Activated T-helper 2 cell treated with anti-CD3 and anti-CD28 coated beads, Interferon-gamma antibody, Interleukin-2, Interleukin-4, amounts not matched to agents 10 μg/mL and 5 μg/mL and 100 μg/mL, durations not matched to agents 14 hours and 24 hours and 36 hours (primary cell): ENCODE data around the gene KRTAP5-6. TPM values are rescaled to one million over a fixed set of nuclear protein-coding genes. Genes with fewer than 3 reads are reported as not detected.

ENCODE experiments used
- DNase-seq: peaks from one replicate; pipeline ENCODE4 v3.0.0; 2021; ENCODE audit warnings: low spot score
- H3K27ac Mint-ChIP-seq: one replicate; pipeline ENCODE4 v1.8.0; 2021; ENCODE audit warnings: mixed read lengths
- H3K27me3 Mint-ChIP-seq: one replicate; pipeline ENCODE4 v1.8.0; 2021; ENCODE audit warnings: low read depth, mixed read lengths
- H3K36me3 Mint-ChIP-seq: one replicate; pipeline ENCODE4 v1.8.0; 2021; ENCODE audit warnings: low read depth, mixed read lengths
- H3K4me1 Mint-ChIP-seq: one replicate; pipeline ENCODE4 v1.8.0; 2021; ENCODE audit warnings: low read depth, mixed read lengths
- H3K4me3 Mint-ChIP-seq: one replicate; pipeline ENCODE4 v1.8.0; 2021; ENCODE audit warnings: low read depth, mild to moderate bottlenecking, moderate library complexity, mixed read lengths
- H3K9me3 Mint-ChIP-seq: one replicate; pipeline ENCODE4 v1.8.0; 2021; ENCODE audit warnings: mixed read lengths
- intact Hi-C: fragments of 100-400 bp; cut with micrococcal nuclease; formaldehyde crosslinking; loops from one replicate; pipeline ENCODE4 v1.15.1; 2023
- total RNA-seq: library from RNA; stranded (reverse); gene quantifications from 2 replicates; pipeline ENCODE4 v1.2.3, GENCODE V29; 2022

KRTAP5-6 gene
- total RNA-seq, 1 donor from 2014 or later, result not detected

GRCh38 chr11:1740786-1741530 lies 44.0 kb downstream of the KRTAP5-6 start:
- no peak for DNase-seq
- intact Hi-C loops, result no loop called here
- Mint-ChIP-seq H3K4me3 (no peak overlapping the region), H3K4me1 (no peaks in the 10 kb centered on the region), H3K9me3 (peaks cover 21% of the 10 kb centered on the region), H3K27me3 (peaks cover 16% of the 10 kb centered on the region), H3K27ac (no peak overlapping the region), H3K36me3 (peaks cover 3% of the 10 kb centered on the region)

GRCh38 chr11:1741741-1742140 lies 44.7 kb downstream of the KRTAP5-6 start:
- no peak overlapping the region for H3K27ac Mint-ChIP-seq
- H3K4me1 Mint-ChIP-seq, result no peaks in the 10 kb centered on the region

GRCh38 chr11:1742371-1742770 lies 45.4 kb downstream of the KRTAP5-6 start:
- Mint-ChIP-seq H3K27ac (no peak overlapping the region), H3K4me3 (no peak overlapping the region), H3K36me3 (no peaks in the 10 kb centered on the region), H3K4me1 (no peaks in the 10 kb centered on the region), H3K9me3 (peaks cover 14% of the 10 kb centered on the region), H3K27me3 (peaks cover 10% of the 10 kb centered on the region)
- no peak for DNase-seq
- intact Hi-C loops, result no loop called here

More at GRCh38 chr11:1741741-1742140, 44.7 kb downstream of the KRTAP5-6 start:
- Mint-ChIP-seq H3K27me3 (peaks cover 10% of the 10 kb centered on the region), H3K4me3 (no peak overlapping the region), H3K9me3 (peaks cover 16% of the 10 kb centered on the region), H3K36me3 (no peaks in the 10 kb centered on the region)
- no peak for DNase-seq
- intact Hi-C loops, result no loop called here

GRCh38 chr11:1742869-1743584 lies 46.0 kb downstream of the KRTAP5-6 start:
- H3K27me3 Mint-ChIP-seq, result peaks cover 12% of the 10 kb centered on the region
- no peaks in the 10 kb centered on the region for H3K4me1 Mint-ChIP-seq
- no peak overlapping the region for H3K27ac Mint-ChIP-seq
- intact Hi-C loops, result no loop called here
- no peaks in the 10 kb centered on the region for H3K36me3 Mint-ChIP-seq
- no peak overlapping the region for H3K4me3 Mint-ChIP-seq
- H3K9me3 Mint-ChIP-seq, result peaks cover 10% of the 10 kb centered on the region
- no peak for DNase-seq

- Mint-ChIP-seq H3K27ac (no peak overlapping the region), H3K27me3 (peaks cover 12% of the 10 kb centered on the region), H3K4me1 (no peaks in the 10 kb centered on the region), H3K9me3 (peaks cover 9% of the 10 kb centered on the region), H3K36me3 (no peaks in the 10 kb centered on the region), H3K4me3 (no peak overlapping the region)
- DNase-seq, result no peak
- intact Hi-C loops, result no loop called here
Measured at GRCh38 chr11:1743585-1744136, 46.7 kb downstream of the KRTAP5-6 start.

- Mint-ChIP-seq H3K4me3 (no peak overlapping the region), H3K27ac (no peak overlapping the region), H3K27me3 (peaks cover 9% of the 10 kb centered on the region), H3K9me3 (peaks cover 9% of the 10 kb centered on the region), H3K36me3 (no peaks in the 10 kb centered on the region), H3K4me1 (no peaks in the 10 kb centered on the region)
- no peak for DNase-seq
- intact Hi-C loops, result no loop called here
Measured at GRCh38 chr11:1744137-1744886, 47.3 kb downstream of the KRTAP5-6 start.

GRCh38 chr11:1744891-1745700 lies 48.1 kb downstream of the KRTAP5-6 start:
- Mint-ChIP-seq H3K4me3 (no peak overlapping the region), H3K9me3 (peaks cover 9% of the 10 kb centered on the region), H3K27me3 (peaks cover 13% of the 10 kb centered on the region), H3K36me3 (no peaks in the 10 kb centered on the region), H3K27ac (no peak overlapping the region), H3K4me1 (no peaks in the 10 kb centered on the region)
- intact Hi-C loops, result no loop called here
- no peak for DNase-seq

GRCh38 chr11:1745701-1746320 lies 48.8 kb downstream of the KRTAP5-6 start:
- intact Hi-C loops, result no loop called here
- Mint-ChIP-seq H3K4me1 (no peaks in the 10 kb centered on the region), H3K4me3 (no peak overlapping the region), H3K36me3 (no peaks in the 10 kb centered on the region), H3K27me3 (peaks cover 18% of the 10 kb centered on the region), H3K27ac (no peak overlapping the region), H3K9me3 (peaks cover 9% of the 10 kb centered on the region)
- no peak for DNase-seq

GRCh38 chr11:1746511-1746931 lies 49.5 kb downstream of the KRTAP5-6 start:
- Mint-ChIP-seq H3K27me3 (peaks cover 18% of the 10 kb centered on the region), H3K9me3 (peaks cover 9% of the 10 kb centered on the region), H3K27ac (no peak overlapping the region), H3K4me3 (no peak overlapping the region), H3K4me1 (no peaks in the 10 kb centered on the region), H3K36me3 (no peaks in the 10 kb centered on the region)
- no peak for DNase-seq
- intact Hi-C loops, result no loop called here

GRCh38 chr11:1746956-1747752 lies 50.2 kb downstream of the KRTAP5-6 start:
- Mint-ChIP-seq H3K4me3 (no peak overlapping the region), H3K36me3 (no peaks in the 10 kb centered on the region), H3K4me1 (no peaks in the 10 kb centered on the region), H3K27ac (no peak overlapping the region), H3K27me3 (peaks cover 18% of the 10 kb centered on the region), H3K9me3 (peaks cover 9% of the 10 kb centered on the region)
- intact Hi-C loops, result no loop called here
- no peak for DNase-seq
